B cell (primary cell): ENCODE measurements around the gene BRD4. TPM values are rescaled to one million over a fixed set of nuclear protein-coding genes. Genes with fewer than 3 reads are reported as not detected.
A peak's percentile ranks its signal among the peaks of the same experiment; 100 is the strongest.

Experiments used
- ATAC-seq: fragments of 200-7000 bp; cut with Tn5 transposase; one replicate; pipeline ENCODE4 v1.10.0; 2021; ENCODE audit warnings: low read depth, mild to moderate bottlenecking, moderate number of reproducible peaks, moderate library complexity
- CTCF ChIA-PET: fragments of 350-600 bp; sonication (Branson Sonifier 250); formaldehyde crosslinking; loops from one replicate; lab custom pipeline; 2021; ENCODE audit warnings: antibody characterized with exemption, inconsistent platforms; lab: Charles Lee
- POLR2A ChIA-PET: fragments of 350-600 bp; sonication (Branson Sonifier 250); formaldehyde crosslinking; loops from one replicate; lab custom pipeline; 2021; ENCODE audit warnings: antibody characterized with exemption; lab: Charles Lee
- DNase-seq: peaks from one replicate; pipeline ENCODE4 v3.0.0; 2013
- H2AFZ ChIP-seq: 2 replicates; pipeline ENCODE4 v1.6.1; 2012; ENCODE audit warnings: mild to moderate bottlenecking, low read depth, low read length; ENCODE audit not compliant: insufficient read depth, poor library complexity, severe bottlenecking
- H3K27ac ChIP-seq, 2 donors: 1 replicate in 1 of 2; 2 replicates in 1 of 2; pipeline ENCODE4 v1.5.1; 2012 to 2013; ENCODE audit warnings: low read length in 2 of 2, mild to moderate bottlenecking in 2 of 2, moderate library complexity in 1 of 2
- H3K27me3 ChIP-seq, 4 experiments: fragments of 200-600 bp in 1 of 4; sonication (generic) in 1 of 4; replicated peaks in 1 of 4; 1 replicate in 2 of 4; 2 replicates in 2 of 4; pipeline versions ENCODE4 v1.6.1 to v1.7.0; 2013 to 2016; ENCODE audit warnings: low read length in 3 of 4, mild to moderate bottlenecking in 2 of 4, mixed read lengths in 1 of 4, moderate library complexity in 1 of 4; ENCODE audit not compliant: insufficient read depth in 4 of 4, control insufficient read depth in 3 of 4; ENCODE audit errors: control extremely low read depth in 1 of 4
- H3K36me3 ChIP-seq, 2 experiments: replicated peaks in 1 of 2; 1 replicate in 1 of 2; 2 replicates in 1 of 2; pipeline versions ENCODE4 v1.6.1 to v1.7.1; 2013; ENCODE audit warnings: low read length in 1 of 2; ENCODE audit not compliant: insufficient read depth in 2 of 2, control insufficient read depth in 1 of 2; ENCODE audit errors: control extremely low read depth in 1 of 2, extremely low read depth in 1 of 2
- H3K4me1 ChIP-seq, 2 donors: fragments of 200-600 bp in 1 of 2; sonication (generic) in 1 of 2; 1 replicate in 1 of 2; 2 replicates in 1 of 2; pipeline versions ENCODE4 v1.5.1 to v1.6.1; 2013 to 2017; ENCODE audit warnings: low read length in 2 of 2; ENCODE audit not compliant: control insufficient read depth in 2 of 2, insufficient read depth in 2 of 2
- H3K4me2 ChIP-seq: replicated peaks from 2 replicates; pipeline ENCODE3; 2012; ENCODE audit warnings: mild to moderate bottlenecking, low read depth, low read length; ENCODE audit not compliant: poor library complexity, severe bottlenecking
- H3K4me3 ChIP-seq, 5 experiments: fragments of 200-600 bp in 1 of 5; sonication (generic) in 1 of 5; 1 replicate in 3 of 5; 2 replicates in 2 of 5; pipeline versions ENCODE4 v1.5.1 to v1.7.0; 2011 to 2016; ENCODE audit warnings: low read length in 4 of 5, mild to moderate bottlenecking in 4 of 5, low read depth in 2 of 5, control low read depth in 1 of 5, moderate library complexity in 1 of 5; ENCODE audit not compliant: insufficient read depth in 1 of 5; ENCODE audit errors: control extremely low read depth in 1 of 5, extremely low read depth in 1 of 5
- H3K79me2 ChIP-seq: fragments of 200-600 bp; sonication (generic); one replicate; pipeline ENCODE4 v1.6.0; 2016; ENCODE audit warnings: low read length; ENCODE audit not compliant: control insufficient read depth, insufficient read depth
- H3K9ac ChIP-seq: fragments of 200-600 bp; sonication (generic); 2 replicates; pipeline ENCODE4 v1.6.1; 2017; ENCODE audit warnings: mild to moderate bottlenecking, low read length, moderate library complexity
- H3K9me3 ChIP-seq, 3 donors: one replicate each; pipeline versions ENCODE4 v1.6.1 to v1.7.1; 2013; ENCODE audit warnings: low read length in 2 of 3; ENCODE audit not compliant: control insufficient read depth in 2 of 3, insufficient read depth in 1 of 3; ENCODE audit errors: control extremely low read depth in 1 of 3
- H4K20me1 ChIP-seq: 2 replicates; pipeline ENCODE4 v1.6.0; 2012; ENCODE audit warnings: mild to moderate bottlenecking, low read length; ENCODE audit not compliant: insufficient read depth, control insufficient read depth, poor library complexity, severe bottlenecking
- H3K27ac Mint-ChIP-seq: one replicate; pipeline ENCODE4 v1.8.0; 2021; ENCODE audit warnings: mixed read lengths
- H3K27me3 Mint-ChIP-seq: one replicate; pipeline ENCODE4 v1.8.0; 2021; ENCODE audit warnings: mixed read lengths
- H3K4me1 Mint-ChIP-seq: one replicate; pipeline ENCODE4 v1.8.0; 2021; ENCODE audit warnings: mixed read lengths
- H3K4me3 Mint-ChIP-seq: one replicate; pipeline ENCODE4 v1.8.0; 2021; ENCODE audit warnings: mixed read lengths
- H3K9me3 Mint-ChIP-seq: one replicate; pipeline ENCODE4 v1.8.0; 2022; ENCODE audit warnings: mixed read lengths; ENCODE audit not compliant: insufficient read depth
- EZH2 ChIP-seq: IDR thresholded peaks from 2 replicates; pipeline ENCODE4 v1.6.1; 2012; ENCODE audit warnings: borderline replicate concordance, low read depth, mild to moderate bottlenecking, moderate library complexity, low read length; ENCODE audit not compliant: insufficient read depth, poor library complexity, severe bottlenecking
- WGBS: methylation state at CpG from one replicate; pipeline ENCODE4 v1.1.5; 2013; ENCODE audit warnings: missing lambda C conversion rate; ENCODE audit not compliant: insufficient coverage; 5-methylcytosine and 5-hydroxymethylcytosine counted together
- intact Hi-C: fragments of 100-400 bp; cut with micrococcal nuclease; formaldehyde crosslinking; loops from one replicate; pipeline ENCODE4 v1.10.0; 2022
- polyA plus RNA-seq: library from polyadenylated mRNA; depleted of rRNA; stranded (reverse); fragments of >200 nt; gene quantifications from 2 replicates; pipeline ENCODE4 v1.2.3, GENCODE V29; 2012
- total RNA-seq, 2 donors: library from RNA; stranded (reverse); fragments of 120-200 nt in 1 of 2; gene quantifications; 1 replicate in 1 of 2; 2 replicates in 1 of 2; pipeline versions ENCODE4 v1.2.3 to v1.2.4, GENCODE V29; 2013 to 2022
- TF ChIP-seq, protein P1 (sequence below): fragments of 200-600 bp; IDR thresholded peaks from one replicate; pipeline ENCODE4 v1.8.0; 2022; ENCODE audit warnings: antibody characterized with exemption, mild to moderate bottlenecking

Gene BRD4
- total and polyA plus RNA-seq, 2 donors (not counting 1 experiment from before 2014, with no cell fraction given), result 30.7 to 209 TPM

DNA sequence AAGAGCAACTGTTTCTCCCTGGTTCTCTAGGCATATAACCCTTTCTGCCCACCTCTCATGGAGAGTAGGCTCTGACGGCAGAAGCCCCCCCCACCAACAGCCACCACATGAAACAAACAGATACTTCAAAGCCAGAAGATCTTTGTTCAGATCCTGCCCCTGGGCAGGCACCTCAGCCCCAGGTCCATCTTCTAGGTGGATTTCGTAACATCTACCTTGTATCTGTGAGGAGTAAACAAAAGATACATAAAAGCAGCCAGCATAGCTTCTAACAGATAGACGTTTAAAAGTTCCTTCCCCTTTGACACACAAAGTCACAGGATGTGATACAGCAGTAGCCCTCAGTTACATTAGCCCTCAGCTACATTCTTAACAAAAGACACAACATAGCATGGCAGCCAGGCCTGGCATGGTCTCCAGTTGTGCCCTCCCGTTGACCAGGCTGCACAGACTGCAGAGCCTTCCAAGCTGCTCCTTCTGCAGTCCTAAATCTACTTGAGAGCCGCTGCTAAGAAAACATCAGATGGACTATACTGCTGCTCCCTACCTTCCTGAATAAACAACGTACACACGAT lies 35.4 kb downstream of the BRD4 start:
- H3K4me2 ChIP-seq, result peak overlapping the region; percentile 39
- H3K4me3 ChIP-seq, result no peak overlapping the region
- H3K27ac ChIP-seq, result peak overlapping the region in 1 of 2 donors; percentile 48
- peaks cover 87 to 94% of the 10 kb centered on the region in 2 donors for H3K4me1 ChIP-seq
- H3K4me1 Mint-ChIP-seq, result peaks cover 94% of the 10 kb centered on the region
- no peak overlapping the region for H2AFZ ChIP-seq
- no peak for ATAC-seq
- H3K9ac ChIP-seq, result no peak overlapping the region
- no peak for DNase-seq
- H3K36me3 ChIP-seq, result peaks cover 0 to 24% of the 10 kb centered on the region in 2 experiments
- 57% methylated on average over 6 of the region's 7 CpGs for WGBS
- no peaks in the 10 kb centered on the region for H3K27me3 Mint-ChIP-seq
- no peaks in the 10 kb centered on the region for H3K9me3 ChIP-seq
- H3K27me3 ChIP-seq, result no peaks in the 10 kb centered on the region
- POLR2A ChIA-PET, result interaction anchor here (1.5 kb wide), 1 partner anchor 8 kb away, joined by 4 read pairs; no protein-coding TSS in a partner anchor
- CTCF ChIA-PET, result interaction anchor here (1.1 to 1.3 kb wide), 3 partner anchors 16 to 37 kb away, joined by 3 to 4 read pairs (median 3); no protein-coding TSS in a partner anchor
- H3K27ac Mint-ChIP-seq, result peak overlapping the region; percentile 73
- intact Hi-C loops, result no loop called here
- H3K4me3 Mint-ChIP-seq, result peak overlapping the region; percentile 75
- no peaks in the 10 kb centered on the region for H3K9me3 Mint-ChIP-seq
- peaks cover 100% of the 10 kb centered on the region for H3K79me2 ChIP-seq
- no peak for TF ChIP-seq EZH2
- H4K20me1 ChIP-seq, result peaks cover 95% of the 10 kb centered on the region

DNA sequence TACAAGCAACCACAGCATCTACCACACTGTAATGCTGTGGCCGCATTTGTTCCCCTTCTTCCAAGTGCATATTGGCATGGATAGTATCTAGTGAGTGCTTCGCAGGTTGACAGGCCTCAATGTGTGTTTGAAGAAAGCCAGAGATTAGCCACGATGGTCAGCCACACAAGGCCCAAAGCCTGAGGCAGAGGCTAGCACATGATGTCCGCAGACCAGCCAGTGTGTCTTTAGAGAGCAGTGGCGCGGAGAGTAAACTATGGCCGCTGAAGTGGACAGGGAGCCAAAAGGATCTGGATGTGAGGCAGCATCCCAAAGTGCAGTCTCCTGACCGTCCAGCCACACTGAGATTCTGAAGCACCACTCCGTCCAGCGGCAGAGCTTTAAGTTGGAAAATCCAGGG lies 36.0 kb downstream of the BRD4 start:
- Histone ChIP-seq H4K20me1 (peaks cover 95% of the 10 kb centered on the region), H3K4me2 (peak overlapping the region; percentile 39), H2AFZ (no peak overlapping the region), H3K36me3 (peaks cover 0 to 24% of the 10 kb centered on the region in 2 experiments), H3K4me3 (no peak overlapping the region), H3K4me1 (peaks cover 90 to 96% of the 10 kb centered on the region in 2 donors), H3K79me2 (peaks cover 100% of the 10 kb centered on the region), H3K27ac (peak overlapping the region in 1 of 2 donors; percentile 48), H3K9me3 (no peaks in the 10 kb centered on the region), H3K9ac (no peak overlapping the region), H3K27me3 (no peaks in the 10 kb centered on the region)
- intact Hi-C loops, result no loop called here
- TF ChIP-seq EZH2, result no peak
- TF ChIP-seq, protein P1, sequence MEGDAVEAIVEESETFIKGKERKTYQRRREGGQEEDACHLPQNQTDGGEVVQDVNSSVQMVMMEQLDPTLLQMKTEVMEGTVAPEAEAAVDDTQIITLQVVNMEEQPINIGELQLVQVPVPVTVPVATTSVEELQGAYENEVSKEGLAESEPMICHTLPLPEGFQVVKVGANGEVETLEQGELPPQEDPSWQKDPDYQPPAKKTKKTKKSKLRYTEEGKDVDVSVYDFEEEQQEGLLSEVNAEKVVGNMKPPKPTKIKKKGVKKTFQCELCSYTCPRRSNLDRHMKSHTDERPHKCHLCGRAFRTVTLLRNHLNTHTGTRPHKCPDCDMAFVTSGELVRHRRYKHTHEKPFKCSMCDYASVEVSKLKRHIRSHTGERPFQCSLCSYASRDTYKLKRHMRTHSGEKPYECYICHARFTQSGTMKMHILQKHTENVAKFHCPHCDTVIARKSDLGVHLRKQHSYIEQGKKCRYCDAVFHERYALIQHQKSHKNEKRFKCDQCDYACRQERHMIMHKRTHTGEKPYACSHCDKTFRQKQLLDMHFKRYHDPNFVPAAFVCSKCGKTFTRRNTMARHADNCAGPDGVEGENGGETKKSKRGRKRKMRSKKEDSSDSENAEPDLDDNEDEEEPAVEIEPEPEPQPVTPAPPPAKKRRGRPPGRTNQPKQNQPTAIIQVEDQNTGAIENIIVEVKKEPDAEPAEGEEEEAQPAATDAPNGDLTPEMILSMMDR, result no peak
- no peak for ATAC-seq
- H3K27me3 Mint-ChIP-seq, result no peaks in the 10 kb centered on the region
- peaks cover 95% of the 10 kb centered on the region for H3K4me1 Mint-ChIP-seq
- no peak overlapping the region for H3K4me3 Mint-ChIP-seq
- CTCF ChIA-PET, result no interaction called here
- H3K9me3 Mint-ChIP-seq, result no peaks in the 10 kb centered on the region
- peak overlapping the region; percentile 82 for H3K27ac Mint-ChIP-seq
- DNase-seq, result no peak
- WGBS, result 93% methylated on average over 6 of the region's 10 CpGs
- POLR2A ChIA-PET, result interaction anchor here (1.5 kb wide), 1 partner anchor 8 kb away, joined by 4 read pairs; no protein-coding TSS in a partner anchor
